PC-9 (cell line): ENCODE data around the gene MMP20.

ENCODE experiments used
- CTCF ChIP-seq: fragments of 200-600 bp; sonication (generic); conservative IDR thresholded peaks from 2 replicates; pipeline ENCODE4 v1.6.1; 2017; ENCODE audit warnings: mixed run types, antibody characterized with exemption, mild to moderate bottlenecking, moderate library complexity
- EZH2 ChIP-seq: fragments of 200-600 bp; sonication (generic); IDR thresholded peaks from 2 replicates; pipeline ENCODE4 v1.8.0; 2017; ENCODE audit warnings: antibody characterized with exemption, low read depth

- TF ChIP-seq CTCF (0 out of 2 replicates have a peak, but pooled peaks have one; percentile 27), EZH2 (no peak)
Measured at GRCh38 chr11:102664001-102664752, 39.0 kb upstream of the MMP20 start.
